GM21576 (cell line): Measurements from ENCODE around the gene PACS1.
"Not testable (repeated sequence)": the region's sequence is repeated elsewhere in the genome, so short reads cannot be mapped to it uniquely, and the experiment has no call there.

Experiments used
- ATAC-seq: cut with Tn5 transposase; IDR thresholded peaks from one replicate; pipeline ENCODE4 v1.9.1; 2021; ENCODE audit warnings: mild to moderate bottlenecking, moderate library complexity; ENCODE audit not compliant: unreplicated experiment

Gene PACS1

GRCh38 chr11:66069715-66070603, at the start of gene PACS1:
PACS1 (plus strand) TSS chr11:66070272; CDS start chr11:66070487, 215 bp downstream.
- ATAC-seq = no peak

GRCh38 chr11:66020618-66021357, 49.3 kb upstream of the PACS1 start:
- no peak for ATAC-seq

DNA sequence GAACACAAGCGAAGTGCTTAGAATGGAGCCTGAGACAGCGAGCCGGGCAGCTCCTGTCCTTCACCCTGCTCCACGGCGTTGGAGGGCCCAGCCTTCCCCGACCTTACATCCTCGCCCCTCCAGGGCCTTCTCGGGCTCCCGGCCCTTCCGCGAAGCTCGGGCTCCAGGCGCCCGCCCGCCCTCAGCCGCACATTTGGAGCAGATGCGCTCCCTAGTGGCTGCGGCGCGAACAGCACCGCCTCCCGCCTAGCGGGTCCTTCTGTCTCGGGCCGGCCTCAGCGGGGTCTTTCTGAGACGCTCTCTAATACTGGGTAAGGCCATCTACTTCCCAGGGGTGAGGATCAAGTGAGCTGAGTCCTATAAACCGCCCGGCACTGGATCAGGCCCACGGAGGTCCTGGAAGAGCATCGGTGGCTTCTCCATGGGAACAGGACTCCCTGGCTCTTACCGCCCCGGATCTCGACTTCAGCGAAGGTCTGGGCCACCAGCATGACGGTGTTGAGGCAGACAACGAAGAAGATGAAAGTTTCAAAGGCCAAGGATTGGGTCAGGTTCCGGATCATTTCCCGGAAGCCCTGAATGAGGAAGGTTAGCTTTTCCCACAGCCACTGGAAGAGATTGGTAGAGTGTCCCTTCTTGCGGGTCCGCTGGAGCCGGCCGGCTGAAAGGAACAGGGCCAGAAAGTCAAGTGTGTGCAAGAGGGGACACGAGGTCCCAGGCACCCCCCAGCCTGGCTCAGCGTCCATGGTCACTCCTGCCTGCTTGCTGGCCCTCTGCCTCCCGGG, 47.5 kb upstream of the PACS1 start:
- no peak for ATAC-seq

GRCh38 chr11:66023186-66023440, 47.0 kb upstream of the PACS1 start:
- ATAC-seq = not testable (repeated sequence)

DNA sequence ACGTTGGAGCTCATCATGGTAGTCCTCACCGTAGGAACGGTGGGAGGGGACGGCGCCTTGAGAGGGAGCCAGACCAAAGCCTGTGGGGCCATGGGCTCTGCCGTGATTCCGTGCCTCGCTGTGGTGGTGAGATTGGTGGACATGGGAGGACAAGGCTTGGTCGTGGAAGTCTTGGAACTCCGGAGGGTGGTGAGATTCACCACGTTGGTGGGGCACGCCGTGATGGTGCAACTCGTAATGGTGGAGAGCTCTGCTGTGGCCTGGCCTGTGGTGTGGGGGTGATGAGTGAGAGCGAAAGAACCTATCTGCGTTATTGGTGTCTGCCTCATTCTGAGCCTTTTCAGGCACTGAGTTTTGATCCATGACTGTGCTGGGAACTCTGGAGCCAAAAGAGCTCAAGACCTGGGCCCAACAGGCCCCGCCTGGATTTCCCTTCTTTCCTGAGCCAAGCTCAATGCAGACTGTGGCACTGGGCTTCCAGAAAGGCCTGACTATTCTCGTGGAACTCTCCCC, 44.0 kb upstream of the PACS1 start, which contains the start of gene CATSPER1:
Gene CATSPER1 (minus strand): TSS at position 463 of the 513 bp plus-strand sequence. CDS start 100 bp downstream, at position 363.
- ATAC-seq = no peak

DNA sequence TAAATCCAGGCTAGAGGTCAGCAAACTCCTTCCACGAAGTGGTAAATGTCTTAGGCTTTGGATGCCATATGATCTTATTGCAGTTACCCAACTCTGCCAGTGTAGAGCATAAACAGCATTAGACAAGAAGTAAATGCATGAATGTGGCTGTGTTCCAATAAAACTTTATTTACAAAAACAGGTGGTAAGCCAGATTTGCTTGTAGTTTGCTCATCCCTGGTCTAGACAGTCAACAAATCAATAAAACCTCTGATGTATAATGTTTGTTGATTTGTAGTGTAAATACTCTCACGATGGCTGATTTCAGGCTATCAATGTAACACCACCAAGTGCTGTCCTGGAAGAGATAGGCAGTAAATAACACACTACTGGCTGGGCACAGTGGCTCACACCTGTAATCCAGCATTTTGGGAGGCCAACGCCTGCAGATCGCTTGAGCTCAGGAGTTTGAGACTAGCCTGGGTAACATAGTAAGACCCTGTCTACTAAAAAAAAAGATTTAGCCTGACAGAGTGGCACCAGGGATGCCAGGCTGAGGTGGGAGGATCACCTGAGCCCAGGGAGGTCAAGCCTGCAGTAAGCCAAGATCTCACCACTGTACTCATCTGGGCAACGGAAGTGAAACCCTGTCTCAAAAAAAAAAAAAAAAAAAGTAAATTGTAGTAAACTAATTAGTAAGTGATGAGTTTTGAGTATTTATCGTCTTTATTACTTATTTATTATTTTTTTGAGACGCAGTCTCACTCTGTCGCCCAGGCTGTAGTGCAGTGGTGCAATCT, 36.9 kb upstream of the PACS1 start:
- no peak for ATAC-seq

DNA sequence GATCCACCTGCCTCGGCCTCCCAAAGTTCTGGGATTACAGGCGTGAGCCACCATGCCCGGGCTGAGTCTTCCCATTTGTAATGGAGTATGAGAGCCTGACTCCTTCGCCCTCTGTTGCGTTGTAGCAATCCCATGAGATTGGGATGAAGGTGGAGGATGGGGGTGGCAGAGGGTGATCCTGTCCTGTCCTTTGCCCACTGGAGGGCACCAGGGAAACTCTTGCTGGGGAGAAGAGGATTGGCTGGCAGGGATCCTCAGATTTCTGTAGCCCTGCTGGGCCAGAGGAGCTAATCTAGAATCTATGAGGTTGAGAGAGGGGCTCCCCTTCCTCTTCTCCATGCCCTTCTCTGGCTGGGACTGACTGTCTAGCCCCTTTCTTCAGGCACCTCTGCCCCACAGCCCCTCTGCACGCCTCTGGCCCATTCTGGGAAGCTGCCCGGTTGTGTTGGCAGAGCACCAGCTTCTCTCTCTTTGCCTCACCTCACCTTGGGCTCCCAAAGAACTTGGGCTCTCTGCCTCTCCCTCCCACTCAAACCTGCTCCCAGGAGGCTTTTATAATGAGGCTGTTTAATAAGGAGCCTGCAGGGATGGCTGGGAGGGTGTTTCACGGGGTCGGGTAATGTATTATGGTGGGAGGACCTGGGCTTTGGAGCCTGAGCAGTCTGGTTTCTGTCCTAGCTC, 34.3 kb upstream of the PACS1 start:
- ATAC-seq = no peak

GRCh38 chr11:66036334-66036710, 33.8 kb upstream of the PACS1 start:
- no peak for ATAC-seq

DNA sequence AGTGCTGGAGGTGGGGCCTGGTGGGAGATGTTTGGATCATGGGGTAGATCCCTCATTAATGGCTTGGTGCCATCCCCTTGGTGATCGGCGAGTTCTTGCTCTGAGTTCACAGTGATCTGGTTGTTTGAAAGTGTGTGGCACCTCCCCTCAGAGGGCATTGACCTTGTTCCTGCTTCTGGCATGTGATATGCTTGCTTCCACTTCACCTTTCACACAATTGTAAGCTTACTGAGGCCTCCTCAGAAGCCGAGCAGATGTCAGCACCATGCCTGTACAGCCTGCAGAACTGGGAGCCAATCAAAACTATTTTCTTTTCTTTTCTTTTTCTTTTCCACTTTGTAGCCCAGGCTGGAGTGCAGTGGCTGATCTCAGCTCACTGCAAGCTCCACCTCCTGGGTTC, 32.7 kb upstream of the PACS1 start:
- no peak for ATAC-seq

GRCh38 chr11:66039765-66040164, 30.3 kb upstream of the PACS1 start:
- ATAC-seq = no peak

- ATAC-seq = no peak
Observed at GRCh38 chr11:66042227-66042995, 27.7 kb upstream of the PACS1 start.

- ATAC-seq = no peak
Observed at GRCh38 chr11:66042996-66043906, 26.8 kb upstream of the PACS1 start.

DNA sequence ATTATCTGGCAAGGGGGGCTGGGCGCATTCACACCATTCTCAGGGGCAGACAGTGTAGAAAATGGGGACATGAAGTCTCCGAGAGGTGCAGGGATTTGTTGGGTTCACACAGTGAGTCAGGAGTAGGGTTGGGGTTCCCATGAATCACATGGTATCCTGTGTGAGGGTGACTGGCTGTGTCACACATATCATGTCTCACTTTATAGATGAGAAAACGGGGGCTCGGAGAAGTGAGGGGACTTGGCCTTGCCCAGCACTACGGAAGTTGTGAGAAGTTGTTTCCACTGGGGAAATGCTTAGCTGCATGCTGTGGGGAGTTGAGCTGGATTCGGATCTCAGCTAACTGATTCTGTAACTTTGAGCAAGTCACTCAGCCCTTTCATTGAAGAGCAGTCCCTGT, 25.3 kb upstream of the PACS1 start:
- no peak for ATAC-seq

GRCh38 chr11:66045177-66045639, 24.9 kb upstream of the PACS1 start:
- no peak for ATAC-seq

GRCh38 chr11:66046901-66047300, 23.2 kb upstream of the PACS1 start:
- no peak for ATAC-seq

GRCh38 chr11:66047541-66048365, 22.3 kb upstream of the PACS1 start:
- no peak for ATAC-seq
